ENCODE results near the gene SCNN1B.

Gene SCNN1B

DNA sequence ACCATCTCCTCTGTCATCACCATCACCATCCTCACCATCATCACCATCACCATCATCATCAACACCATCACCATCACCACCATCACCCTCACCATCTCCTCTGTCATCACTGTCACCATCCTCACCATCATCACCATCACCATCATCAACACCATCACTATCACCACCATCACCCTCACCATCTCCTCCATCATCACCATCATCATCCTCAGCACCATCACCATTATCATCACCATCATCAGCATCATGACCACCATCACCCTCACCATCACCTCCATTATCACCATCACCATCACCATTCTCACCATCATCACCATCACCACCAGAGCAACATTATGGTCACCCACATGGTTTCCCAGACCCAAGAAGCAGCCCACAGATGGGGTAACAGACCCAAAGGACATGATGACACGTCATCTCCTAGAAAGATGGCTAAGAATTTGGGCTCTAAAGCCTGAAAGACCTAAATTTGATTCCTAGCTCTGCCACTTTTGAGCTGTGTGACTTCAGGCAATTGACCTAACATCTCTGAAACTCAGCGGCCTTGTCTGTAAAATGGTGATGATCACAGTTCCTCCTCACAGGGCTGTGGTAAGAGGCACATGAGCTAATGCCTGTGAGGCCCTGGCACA is 14.6 kb downstream of the SCNN1B start:
- TF ChIP-seq, protein P1, sequence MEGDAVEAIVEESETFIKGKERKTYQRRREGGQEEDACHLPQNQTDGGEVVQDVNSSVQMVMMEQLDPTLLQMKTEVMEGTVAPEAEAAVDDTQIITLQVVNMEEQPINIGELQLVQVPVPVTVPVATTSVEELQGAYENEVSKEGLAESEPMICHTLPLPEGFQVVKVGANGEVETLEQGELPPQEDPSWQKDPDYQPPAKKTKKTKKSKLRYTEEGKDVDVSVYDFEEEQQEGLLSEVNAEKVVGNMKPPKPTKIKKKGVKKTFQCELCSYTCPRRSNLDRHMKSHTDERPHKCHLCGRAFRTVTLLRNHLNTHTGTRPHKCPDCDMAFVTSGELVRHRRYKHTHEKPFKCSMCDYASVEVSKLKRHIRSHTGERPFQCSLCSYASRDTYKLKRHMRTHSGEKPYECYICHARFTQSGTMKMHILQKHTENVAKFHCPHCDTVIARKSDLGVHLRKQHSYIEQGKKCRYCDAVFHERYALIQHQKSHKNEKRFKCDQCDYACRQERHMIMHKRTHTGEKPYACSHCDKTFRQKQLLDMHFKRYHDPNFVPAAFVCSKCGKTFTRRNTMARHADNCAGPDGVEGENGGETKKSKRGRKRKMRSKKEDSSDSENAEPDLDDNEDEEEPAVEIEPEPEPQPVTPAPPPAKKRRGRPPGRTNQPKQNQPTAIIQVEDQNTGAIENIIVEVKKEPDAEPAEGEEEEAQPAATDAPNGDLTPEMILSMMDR (IDR thresholded peaks at IDR 0.05; ENCODE audit: low read depth, low read length) = no peak
- no peak overlapping the region for H3K4me3 ChIP-seq (ENCODE audit: low read depth, low read length)

DNA sequence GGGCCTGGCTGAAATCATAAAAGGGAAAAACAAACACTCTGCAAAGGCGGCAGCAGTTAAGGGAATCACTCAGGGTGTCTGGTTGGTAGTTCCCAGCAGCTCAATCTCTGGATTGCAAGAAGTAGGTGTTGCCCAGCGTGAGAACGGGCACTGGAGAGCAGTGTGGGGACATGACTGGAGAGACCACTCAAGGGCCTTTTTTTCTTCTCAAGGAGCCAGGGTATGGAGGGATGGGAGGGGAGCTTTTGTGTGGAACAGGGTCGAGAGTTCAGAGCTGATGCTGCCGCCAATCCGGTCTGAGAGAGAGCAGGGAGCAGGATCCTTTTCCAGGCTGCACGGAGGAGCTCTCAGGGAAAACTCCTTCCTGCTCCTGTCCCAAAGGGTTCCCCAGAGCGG is 15.2 kb downstream of the SCNN1B start:
- no peak overlapping the region for H3K4me3 ChIP-seq (ENCODE audit: low read depth, low read length)
- TF ChIP-seq, protein P1 (IDR thresholded peaks at IDR 0.05; ENCODE audit: low read depth, low read length) = no peak

DNA sequence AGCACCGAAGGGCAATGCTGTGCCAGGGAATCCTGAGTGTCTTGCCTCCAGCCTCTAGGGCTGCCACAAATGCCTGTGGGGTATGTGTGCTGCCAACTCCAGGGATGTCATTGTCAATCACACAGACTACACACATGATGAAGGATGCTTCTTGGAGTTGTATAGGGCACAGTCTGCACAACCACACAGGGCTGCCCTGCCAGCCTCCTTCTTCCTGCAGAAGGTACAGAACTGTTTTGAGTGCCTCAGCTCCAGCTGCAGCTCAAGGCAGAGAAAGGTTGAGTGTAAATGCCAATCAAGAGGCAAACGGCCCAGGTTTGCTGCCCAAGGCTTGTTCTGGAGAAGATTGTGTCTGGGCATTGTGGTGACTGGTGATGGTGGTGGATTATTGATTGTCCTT is 15.6 kb downstream of the SCNN1B start:
- H3K4me3 ChIP-seq (ENCODE audit: low read depth, low read length) = no peak overlapping the region
- TF ChIP-seq, protein P1 (IDR thresholded peaks at IDR 0.05; ENCODE audit: low read depth, low read length) = no peak

DNA sequence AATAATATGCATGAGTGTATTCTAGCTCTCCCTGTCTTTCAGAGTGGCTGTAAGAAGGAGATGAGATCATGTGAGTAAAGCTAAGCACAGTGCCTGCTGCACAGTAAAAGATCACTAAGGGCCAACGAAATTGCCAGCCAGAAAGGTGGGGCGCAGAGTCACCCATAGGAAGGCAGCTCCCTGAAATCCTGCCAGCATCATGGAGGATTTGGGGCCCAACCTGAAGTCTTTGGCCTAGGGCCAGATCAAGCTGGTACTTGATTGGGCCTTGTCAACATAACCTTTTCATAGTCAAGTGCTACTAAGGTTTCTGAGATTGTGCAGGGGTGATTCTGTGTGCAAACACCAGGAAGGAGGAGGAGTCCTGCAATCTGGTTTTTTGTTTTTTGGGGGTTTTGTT is 16.5 kb downstream of the SCNN1B start:
- TF ChIP-seq, protein P1 (IDR thresholded peaks at IDR 0.05; ENCODE audit: low read depth, low read length) = no peak
- H3K4me3 ChIP-seq (ENCODE audit: low read depth, low read length) = no peak overlapping the region

DNA sequence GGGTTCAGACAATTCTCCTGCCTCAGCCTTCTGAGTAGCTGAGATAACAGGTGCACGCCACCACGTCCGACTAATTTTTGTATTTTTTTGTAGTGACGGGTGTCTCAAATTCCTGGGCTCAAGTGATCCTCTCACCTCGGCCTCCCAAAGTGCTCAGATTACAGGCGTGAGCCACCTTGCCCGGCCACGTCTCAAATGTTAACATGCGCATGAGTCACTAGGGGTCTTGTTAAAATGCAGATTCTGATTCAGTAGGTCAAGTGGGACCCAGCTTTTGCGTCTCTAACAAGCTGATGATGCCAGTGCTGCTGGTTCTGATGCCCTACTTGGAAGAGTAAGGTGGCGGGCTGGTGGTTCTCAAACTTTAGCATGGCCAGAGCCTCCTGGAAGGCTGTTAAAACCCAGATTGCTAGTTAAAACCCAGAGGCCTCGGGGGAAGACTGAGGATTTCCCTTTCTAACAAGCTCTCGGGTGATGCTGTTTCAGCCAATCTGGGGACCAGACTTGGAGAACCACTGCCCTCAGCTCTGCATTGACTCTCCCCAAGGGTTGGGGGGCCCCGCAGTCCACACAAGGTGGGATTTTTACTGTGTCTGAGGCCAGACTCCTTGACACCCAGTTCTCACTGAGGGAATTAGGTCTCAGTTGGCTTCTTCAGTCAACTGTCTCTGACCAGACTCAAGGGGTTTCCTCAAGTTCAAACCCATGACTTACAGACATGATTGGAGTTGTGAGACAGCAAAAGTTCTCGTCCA is 17.9 kb downstream of the SCNN1B start:
- no peak overlapping the region for H3K4me3 ChIP-seq (ENCODE audit: low read depth, low read length)
- TF ChIP-seq, protein P1 (IDR thresholded peaks at IDR 0.05; ENCODE audit: low read depth, low read length) = no peak

DNA sequence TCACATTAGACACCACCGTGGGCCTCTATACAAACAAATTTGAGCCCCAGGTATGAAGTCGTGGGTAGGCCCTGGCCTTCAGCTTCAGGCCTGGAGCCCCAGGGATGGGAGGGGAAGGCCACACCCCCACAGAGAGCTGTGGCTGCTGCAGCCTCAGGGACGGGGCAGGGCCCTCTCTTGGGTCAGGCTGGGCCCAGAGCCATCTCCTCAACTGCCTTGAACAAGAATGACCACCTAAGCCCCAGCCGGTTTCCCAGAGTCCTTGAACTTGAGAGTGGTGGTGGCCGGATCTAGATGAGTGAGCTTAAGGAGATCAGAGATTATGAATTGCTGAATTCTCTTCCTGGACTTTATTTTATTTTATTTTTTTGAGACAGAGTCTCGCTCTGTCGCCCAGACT is 18.6 kb downstream of the SCNN1B start:
- no peak overlapping the region for H3K4me3 ChIP-seq (ENCODE audit: low read depth, low read length)
- TF ChIP-seq, protein P1 (IDR thresholded peaks at IDR 0.05; ENCODE audit: low read depth, low read length) = no peak

DNA sequence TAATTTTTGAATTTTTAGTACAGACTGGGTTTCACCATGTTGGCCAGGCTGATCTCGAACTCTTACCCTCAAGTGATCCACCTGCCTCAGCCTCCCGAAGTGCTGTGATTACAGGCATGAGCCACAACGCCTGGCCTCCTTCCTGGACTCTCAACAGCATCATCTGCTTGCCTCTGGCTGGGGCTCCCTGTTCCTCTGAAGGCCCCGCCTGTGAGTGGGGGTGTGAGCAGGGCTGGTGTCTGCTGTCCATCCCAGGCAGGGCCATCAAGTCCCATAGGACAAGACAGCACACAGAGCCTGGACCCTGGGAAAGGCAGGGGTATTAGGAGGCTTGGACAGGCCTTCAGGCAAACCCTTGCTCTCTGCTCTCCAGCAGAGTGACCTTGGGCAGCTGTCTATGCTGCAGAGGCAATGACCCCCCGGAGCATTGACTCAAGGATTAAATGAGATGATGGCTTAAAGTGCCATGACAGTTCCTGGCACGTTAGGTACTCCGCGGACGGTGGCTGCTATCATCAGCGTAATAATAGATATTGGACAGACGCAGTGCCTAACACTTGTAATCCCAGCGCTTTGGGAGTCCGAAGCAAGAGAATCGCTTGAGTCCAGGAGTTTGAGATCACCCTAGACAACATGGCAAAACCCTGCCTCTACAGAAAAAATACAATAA is 19.2 kb downstream of the SCNN1B start:
- TF ChIP-seq, protein P1 (IDR thresholded peaks at IDR 0.05; ENCODE audit: low read depth, low read length) = no peak
- no peak overlapping the region for H3K4me3 ChIP-seq (ENCODE audit: low read depth, low read length)
